Skeletal muscle satellite cell (primary cell): ENCODE measurements around the gene JMJD1C.
"Not testable (repeated sequence)": the region's sequence is repeated elsewhere in the genome, so short reads cannot be mapped to it uniquely, and the experiment has no call there.

ENCODE experiments used
- H3K27me3 ChIP-seq: 2 replicates; pipeline ENCODE4 v1.7.0; 2013; ENCODE audit warnings: low read length; ENCODE audit not compliant: control insufficient read depth, insufficient read depth
- H3K36me3 ChIP-seq: 2 replicates; pipeline ENCODE4 v1.7.0; 2013; ENCODE audit warnings: mild to moderate bottlenecking, control low read depth, low read length; ENCODE audit not compliant: insufficient read depth
- H3K4me1 ChIP-seq: 2 replicates; pipeline ENCODE4 v1.7.0; 2013; ENCODE audit warnings: low read length; ENCODE audit not compliant: control insufficient read depth, insufficient read depth
- H3K4me2 ChIP-seq: 2 replicates; pipeline ENCODE4 v1.7.0; 2013; ENCODE audit warnings: mild to moderate bottlenecking, low read length
- H3K4me3 ChIP-seq: 2 replicates; pipeline ENCODE4 v1.7.0; 2013; ENCODE audit warnings: low read length
- H3K9ac ChIP-seq: 2 replicates; pipeline ENCODE4 v1.7.0; 2013; ENCODE audit warnings: mild to moderate bottlenecking, low read depth, low read length, moderate library complexity
- H3K9me3 ChIP-seq: replicated peaks from 2 replicates; pipeline ENCODE4 v1.7.0; 2013; ENCODE audit warnings: mild to moderate bottlenecking, control low read depth, low read length

Gene JMJD1C

DNA sequence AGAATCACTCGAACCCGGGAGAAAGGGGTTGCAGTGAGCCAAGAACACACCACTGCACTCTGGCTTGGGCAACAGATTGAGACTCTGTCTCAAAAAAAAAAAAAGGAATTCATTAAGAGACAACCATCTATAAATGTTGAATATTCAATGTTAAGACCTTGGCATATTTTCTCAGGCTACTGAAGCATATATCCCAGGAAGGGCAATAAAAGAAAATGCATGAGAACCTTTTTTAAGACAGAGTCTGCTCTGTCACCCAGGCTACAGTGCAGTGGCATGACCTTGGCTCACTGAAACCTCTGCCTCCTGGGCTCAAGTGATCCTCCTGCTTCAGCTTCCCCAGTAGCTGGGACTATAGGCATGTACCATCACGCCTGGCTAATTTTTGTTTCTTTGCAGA lies 165.0 kb downstream of the JMJD1C start:
- no peaks in the 10 kb centered on the region for H3K36me3 ChIP-seq
- no peaks in the 10 kb centered on the region for H3K4me1 ChIP-seq
- no peak overlapping the region for H3K4me2 ChIP-seq
- no peaks in the 10 kb centered on the region for H3K9me3 ChIP-seq
- no peak overlapping the region for H3K9ac ChIP-seq
- no peak overlapping the region for H3K4me3 ChIP-seq
- no peaks in the 10 kb centered on the region for H3K27me3 ChIP-seq

- no peak overlapping the region for H3K4me2 ChIP-seq
- H3K9ac ChIP-seq: no peak overlapping the region
- H3K4me1 ChIP-seq: no peaks in the 10 kb centered on the region
- H3K27me3 ChIP-seq: no peaks in the 10 kb centered on the region
- H3K36me3 ChIP-seq: no peaks in the 10 kb centered on the region
- no peaks in the 10 kb centered on the region for H3K9me3 ChIP-seq
- H3K4me3 ChIP-seq: no peak overlapping the region
Observed at GRCh38 chr10:63297941-63298340, 167.8 kb downstream of the JMJD1C start.

GRCh38 chr10:63294781-63295180 lies 171.0 kb downstream of the JMJD1C start:
- no peaks in the 10 kb centered on the region for H3K9me3 ChIP-seq
- no peaks in the 10 kb centered on the region for H3K4me1 ChIP-seq
- no peaks in the 10 kb centered on the region for H3K27me3 ChIP-seq
- no peak overlapping the region for H3K9ac ChIP-seq
- no peak overlapping the region for H3K4me3 ChIP-seq
- H3K4me2 ChIP-seq: no peak overlapping the region
- H3K36me3 ChIP-seq: no peaks in the 10 kb centered on the region

GRCh38 chr10:63292847-63293246 lies 172.9 kb downstream of the JMJD1C start:
- H3K4me2 ChIP-seq, H3K9me3 ChIP-seq, H3K27me3 ChIP-seq, H3K9ac ChIP-seq, H3K4me1 ChIP-seq, H3K4me3 ChIP-seq, H3K36me3 ChIP-seq: not testable (repeated sequence)

- Histone ChIP-seq H3K9ac (no peak overlapping the region), H3K9me3 (no peaks in the 10 kb centered on the region), H3K27me3 (no peaks in the 10 kb centered on the region), H3K36me3 (no peaks in the 10 kb centered on the region), H3K4me3 (no peak overlapping the region), H3K4me2 (no peak overlapping the region), H3K4me1 (no peaks in the 10 kb centered on the region)
Observed at GRCh38 chr10:63288170-63288569, 177.6 kb downstream of the JMJD1C start.

DNA sequence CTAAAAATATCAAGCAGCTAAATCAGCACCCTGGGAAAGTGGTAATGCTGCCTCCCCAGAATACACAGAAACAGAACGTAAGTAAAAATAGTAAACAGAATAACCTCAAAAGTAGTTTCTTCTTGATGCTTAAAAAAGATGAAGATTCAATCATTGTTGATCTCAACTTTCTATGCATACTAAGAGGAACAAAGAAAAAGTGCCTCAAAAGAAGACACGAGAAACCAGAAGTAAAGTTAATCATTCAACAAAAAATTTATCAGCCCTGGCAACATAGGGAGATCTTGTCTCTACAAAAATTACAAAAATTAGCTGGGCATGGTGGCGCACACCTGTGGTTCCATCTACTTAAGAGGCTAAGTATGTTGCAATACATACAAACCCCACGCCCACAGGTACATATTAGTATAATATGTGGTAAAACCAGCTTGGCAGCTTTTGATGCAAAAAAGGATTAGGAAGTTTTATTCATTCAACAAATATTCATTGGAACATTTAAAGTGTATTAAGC lies 179.0 kb downstream of the JMJD1C start:
- no peaks in the 10 kb centered on the region for H3K27me3 ChIP-seq
- no peaks in the 10 kb centered on the region for H3K9me3 ChIP-seq
- no peak overlapping the region for H3K4me3 ChIP-seq
- no peak overlapping the region for H3K4me2 ChIP-seq
- H3K9ac ChIP-seq: no peak overlapping the region
- no peaks in the 10 kb centered on the region for H3K4me1 ChIP-seq
- H3K36me3 ChIP-seq: no peaks in the 10 kb centered on the region

GRCh38 chr10:63286340-63286739 lies 179.4 kb downstream of the JMJD1C start:
- H3K36me3 ChIP-seq: no peaks in the 10 kb centered on the region
- H3K9ac ChIP-seq: no peak overlapping the region
- H3K9me3 ChIP-seq: no peaks in the 10 kb centered on the region
- H3K27me3 ChIP-seq: no peaks in the 10 kb centered on the region
- no peak overlapping the region for H3K4me3 ChIP-seq
- no peaks in the 10 kb centered on the region for H3K4me1 ChIP-seq
- no peak overlapping the region for H3K4me2 ChIP-seq

- not testable (repeated sequence) for H3K36me3 ChIP-seq, H3K4me2 ChIP-seq, H3K27me3 ChIP-seq, H3K4me1 ChIP-seq, H3K9ac ChIP-seq, H3K9me3 ChIP-seq, H3K4me3 ChIP-seq
Observed at GRCh38 chr10:63283901-63284300, 181.9 kb downstream of the JMJD1C start.

- H3K36me3 ChIP-seq: no peaks in the 10 kb centered on the region
- no peak overlapping the region for H3K9ac ChIP-seq
- no peaks in the 10 kb centered on the region for H3K4me1 ChIP-seq
- no peak overlapping the region for H3K4me2 ChIP-seq
- H3K27me3 ChIP-seq: no peaks in the 10 kb centered on the region
- H3K4me3 ChIP-seq: no peak overlapping the region
- H3K9me3 ChIP-seq: no peaks in the 10 kb centered on the region
Observed at GRCh38 chr10:63283093-63283492, 182.7 kb downstream of the JMJD1C start.

- no peak overlapping the region for H3K4me3 ChIP-seq
- no peak overlapping the region for H3K9ac ChIP-seq
- H3K4me1 ChIP-seq: no peaks in the 10 kb centered on the region
- no peaks in the 10 kb centered on the region for H3K36me3 ChIP-seq
- no peaks in the 10 kb centered on the region for H3K9me3 ChIP-seq
- H3K4me2 ChIP-seq: no peak overlapping the region
- no peaks in the 10 kb centered on the region for H3K27me3 ChIP-seq
Observed at GRCh38 chr10:63281967-63282366, 183.8 kb downstream of the JMJD1C start.

GRCh38 chr10:63280386-63280785 lies 185.4 kb downstream of the JMJD1C start:
- Histone ChIP-seq H3K4me3 (no peak overlapping the region), H3K9me3 (no peaks in the 10 kb centered on the region), H3K4me2 (no peak overlapping the region), H3K9ac (no peak overlapping the region), H3K36me3 (no peaks in the 10 kb centered on the region), H3K27me3 (no peaks in the 10 kb centered on the region), H3K4me1 (no peaks in the 10 kb centered on the region)

- Histone ChIP-seq H3K36me3 (no peaks in the 10 kb centered on the region), H3K9ac (no peak overlapping the region), H3K4me1 (peaks cover 8% of the 10 kb centered on the region), H3K4me2 (no peak overlapping the region), H3K4me3 (no peak overlapping the region), H3K9me3 (no peaks in the 10 kb centered on the region), H3K27me3 (no peaks in the 10 kb centered on the region)
Observed at GRCh38 chr10:63275094-63275493, 190.7 kb downstream of the JMJD1C start.
